IPS DF 6.9 (cell line): ENCODE data around the gene PAK1.

Source experiments
- DNase-seq: peaks from one replicate; pipeline ENCODE4 v3.0.0-alpha.2; 2013; ENCODE audit warnings: low read depth, low spot score
- H3K27ac ChIP-seq: one replicate; pipeline ENCODE4 v1.5.1; 2013; ENCODE audit warnings: low read length, control low read depth
- H3K27me3 ChIP-seq: 2 replicates; pipeline ENCODE4 v1.6.1; 2013; ENCODE audit warnings: mild to moderate bottlenecking, low read length; ENCODE audit not compliant: control insufficient read depth, insufficient read depth
- H3K36me3 ChIP-seq: 2 replicates; pipeline ENCODE4 v1.6.1; 2013; ENCODE audit warnings: low read length; ENCODE audit not compliant: control insufficient read depth, insufficient read depth
- H3K4me1 ChIP-seq: 2 replicates; pipeline ENCODE4 v1.6.1; 2013; ENCODE audit warnings: low read length; ENCODE audit not compliant: control insufficient read depth, insufficient read depth
- H3K4me3 ChIP-seq: 2 replicates; pipeline ENCODE4 v1.5.1; 2013; ENCODE audit warnings: mild to moderate bottlenecking, low read length
- H3K9me3 ChIP-seq: 2 replicates; pipeline ENCODE4 v1.6.1; 2013; ENCODE audit warnings: low read length, inconsistent platforms; ENCODE audit not compliant: control insufficient read depth, insufficient read depth
- WGBS: extraction: QIAGEN DNeasy Blood & Tissue Kit; methylation state at CpG from one replicate; pipeline ENCODE4 v1.1.7; 2013; ENCODE audit warnings: mixed read lengths, missing lambda C conversion rate; ENCODE audit not compliant: insufficient read length, insufficient coverage; 5-methylcytosine and 5-hydroxymethylcytosine counted together

The PAK1 gene

DNA sequence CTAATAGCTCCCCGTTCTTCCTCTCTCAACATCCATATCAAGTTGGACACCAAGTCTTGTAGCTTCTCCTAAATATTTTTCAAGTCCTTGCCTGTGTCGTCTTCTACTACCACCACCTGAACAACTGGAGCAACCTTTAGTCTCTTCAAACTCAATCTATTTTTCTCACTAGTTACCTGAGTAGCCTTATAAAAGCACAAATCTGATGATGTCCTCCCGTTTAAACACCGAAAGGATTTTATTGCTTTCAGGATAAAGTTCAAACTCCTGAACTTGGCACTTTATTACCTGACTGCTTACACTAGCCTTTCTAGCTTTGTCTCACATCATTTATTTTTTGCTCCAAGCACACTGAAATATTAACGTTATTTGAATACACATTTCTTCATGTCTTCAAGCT, 1.3 kb upstream of the PAK1 start:
- DNase-seq, result no peak
- Histone ChIP-seq H3K27ac (no peak overlapping the region), H3K4me1 (peaks cover 2% of the 10 kb centered on the region), H3K27me3 (no peaks in the 10 kb centered on the region), H3K4me3 (no peak overlapping the region), H3K36me3 (no peaks in the 10 kb centered on the region), H3K9me3 (no peaks in the 10 kb centered on the region)
- no CpG with 5 or more reads among the region's 5 CpGs for WGBS

DNA sequence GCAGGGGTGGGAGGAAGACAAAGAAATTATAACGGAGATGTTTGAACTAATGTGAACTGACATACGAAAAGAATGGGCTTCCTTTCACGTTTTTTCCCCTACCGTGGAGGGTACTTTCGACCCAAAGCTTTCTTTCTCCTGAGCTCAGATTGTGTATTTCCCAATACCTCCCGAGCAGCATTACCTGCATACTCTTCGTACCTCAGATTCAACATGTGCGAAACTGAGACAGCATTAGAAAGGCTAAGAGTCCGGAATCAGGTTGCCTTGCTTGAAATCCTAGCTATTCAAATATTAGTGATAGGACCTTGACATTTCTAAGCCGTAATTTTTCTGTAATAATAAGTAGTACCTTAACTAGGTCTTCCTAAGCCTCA, 778 bp upstream of the PAK1 start:
- Histone ChIP-seq H3K9me3 (no peaks in the 10 kb centered on the region), H3K27ac (no peak overlapping the region), H3K27me3 (no peaks in the 10 kb centered on the region), H3K4me1 (peaks cover under 1% of the 10 kb centered on the region), H3K36me3 (no peaks in the 10 kb centered on the region), H3K4me3 (no peak overlapping the region; the same call in 1 of the 2 replicates)
- no CpG with 5 or more reads among the region's 10 CpGs for WGBS
- no peak for DNase-seq

DNA sequence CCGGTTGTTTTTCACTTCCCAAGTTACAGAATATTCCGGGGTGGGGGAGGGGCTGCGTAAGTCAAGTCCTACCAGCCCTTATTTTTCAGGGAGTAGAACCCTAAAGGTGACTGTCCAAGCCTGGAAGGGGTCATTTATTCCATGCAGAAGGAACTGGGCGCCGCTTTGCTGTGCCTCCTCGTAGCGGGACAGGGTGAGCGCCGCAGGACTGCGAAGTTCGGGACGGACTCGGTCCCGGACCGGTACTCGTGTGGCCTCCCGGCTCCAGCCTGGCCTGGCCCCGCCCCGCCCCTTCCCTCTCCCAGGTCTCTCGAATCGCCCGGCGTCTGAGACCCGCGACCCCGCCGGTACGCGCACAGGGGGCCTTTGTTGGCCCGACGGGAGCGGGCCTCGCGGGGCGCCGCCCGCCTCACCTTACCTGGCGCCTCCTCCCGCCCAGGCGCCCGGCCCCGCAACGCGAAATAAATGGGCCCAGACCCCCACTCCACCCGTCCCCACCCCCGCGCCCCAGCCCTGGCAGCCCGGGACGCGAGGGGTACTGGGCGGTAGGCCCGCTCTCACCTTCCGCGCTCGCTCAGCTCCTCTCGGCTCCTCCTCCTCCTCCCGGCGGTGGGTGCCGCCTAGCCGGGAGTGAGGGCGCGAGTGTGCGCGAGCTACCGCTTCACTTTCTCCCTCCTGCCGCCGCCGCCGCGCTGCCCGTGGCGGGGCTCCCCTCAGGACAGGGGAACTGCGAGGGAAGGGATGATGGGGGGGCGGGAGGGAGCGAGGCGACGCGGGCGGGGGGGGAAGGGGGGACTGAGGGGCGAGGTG, 698 bp downstream of the PAK1 start:
- H3K27me3 ChIP-seq, result no peaks in the 10 kb centered on the region
- DNase-seq, result no peak
- no CpG with 5 or more reads among the region's 80 CpGs for WGBS
- H3K4me3 ChIP-seq, result peak overlapping the region; percentile 70
- no peak overlapping the region for H3K27ac ChIP-seq
- no peaks in the 10 kb centered on the region for H3K4me1 ChIP-seq
- H3K9me3 ChIP-seq, result no peaks in the 10 kb centered on the region
- H3K36me3 ChIP-seq, result no peaks in the 10 kb centered on the region

DNA sequence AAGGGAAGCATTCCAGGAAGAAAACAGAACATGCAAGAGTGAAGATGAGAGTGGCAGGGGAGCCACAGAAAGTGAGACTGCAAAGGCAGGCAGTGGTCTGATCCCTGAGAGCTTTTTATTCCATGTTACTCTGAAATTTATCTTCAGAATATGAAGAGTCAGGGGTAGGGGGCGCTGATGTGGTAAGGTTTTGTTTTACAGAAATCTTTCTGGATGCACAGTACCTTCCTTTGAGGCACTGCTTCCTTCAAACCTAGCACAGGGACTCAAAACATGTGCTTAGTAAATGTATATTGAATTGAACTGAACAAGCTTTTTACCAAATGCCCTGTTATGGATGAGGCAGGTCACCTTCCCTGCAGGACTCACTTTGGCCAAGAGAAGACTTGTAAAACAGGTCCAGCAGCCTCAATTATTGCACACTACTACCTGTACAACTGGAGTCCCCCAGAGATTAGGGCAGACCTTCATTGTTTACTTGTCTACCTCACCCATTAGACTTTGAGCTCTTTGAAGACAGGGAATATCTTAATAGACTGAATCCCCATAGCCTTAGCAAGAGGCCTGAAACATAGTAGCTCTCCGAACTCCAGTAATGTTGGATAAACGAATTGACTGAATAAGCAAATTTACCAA, 2.2 kb downstream of the PAK1 start:
- Histone ChIP-seq H3K4me3 (no peak overlapping the region), H3K27me3 (no peaks in the 10 kb centered on the region), H3K36me3 (no peaks in the 10 kb centered on the region), H3K27ac (peak overlapping the region; percentile 8), H3K4me1 (0 out of 2 replicates have a peak, but pooled peaks cover 2% of the 10 kb centered on the region), H3K9me3 (no peaks in the 10 kb centered on the region)
- WGBS, result no CpG with 5 or more reads among the region's 3 CpGs
- no peak for DNase-seq

DNA sequence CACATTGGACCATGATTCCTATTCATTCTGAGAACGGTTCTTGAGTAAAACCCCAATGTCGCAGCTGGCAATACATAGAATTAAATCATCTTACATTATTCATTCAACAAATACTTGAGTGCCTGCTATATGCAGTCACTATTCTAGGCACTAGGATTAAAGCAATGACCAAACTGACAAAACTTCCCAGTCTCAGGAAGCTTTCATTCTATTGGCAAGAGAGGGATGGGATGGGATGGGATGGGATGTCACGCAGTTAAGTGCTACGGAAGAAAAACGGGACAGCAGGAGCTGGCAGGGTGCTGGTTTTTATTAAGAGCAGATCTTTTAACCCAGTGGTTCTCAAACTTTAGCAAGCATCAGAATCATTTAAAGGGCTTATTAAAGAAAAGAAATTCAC, 2.9 kb downstream of the PAK1 start:
- Histone ChIP-seq H3K4me3 (no peak overlapping the region), H3K4me1 (0 out of 2 replicates have a peak, but pooled peaks cover 2% of the 10 kb centered on the region), H3K27ac (peak overlapping the region; percentile 8), H3K9me3 (no peaks in the 10 kb centered on the region), H3K27me3 (no peaks in the 10 kb centered on the region), H3K36me3 (no peaks in the 10 kb centered on the region)
- DNase-seq, result no peak
- no CpG with 5 or more reads among the region's 5 CpGs for WGBS

DNA sequence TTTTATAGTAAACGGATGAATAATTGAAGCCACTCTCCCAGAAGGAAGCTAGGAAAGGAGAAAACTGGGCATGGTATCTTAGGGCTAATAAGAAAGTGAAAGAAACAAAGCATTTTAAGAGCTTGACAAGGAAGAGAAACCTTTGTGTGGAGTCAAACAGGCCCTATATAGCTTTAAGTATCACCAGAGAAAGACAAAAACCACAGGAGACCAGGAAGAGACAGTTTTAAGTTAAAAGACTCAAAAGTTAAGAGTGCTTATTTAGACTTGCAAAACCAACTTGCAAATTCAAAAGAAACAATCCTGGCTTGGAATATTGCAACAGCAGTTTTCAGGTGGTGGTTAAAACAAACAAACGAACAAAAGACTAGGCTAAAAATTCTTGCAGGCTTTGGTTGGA, 3.4 kb downstream of the PAK1 start:
- H3K9me3 ChIP-seq, result no peaks in the 10 kb centered on the region
- WGBS, result no CpG with 5 or more reads among the region's 2 CpGs
- peak overlapping the region; percentile 75 for H3K27ac ChIP-seq
- no peak for DNase-seq
- no peaks in the 10 kb centered on the region for H3K36me3 ChIP-seq
- 0 out of 2 replicates have a peak, but pooled peaks cover 2% of the 10 kb centered on the region for H3K4me1 ChIP-seq
- no peak overlapping the region for H3K4me3 ChIP-seq
- no peaks in the 10 kb centered on the region for H3K27me3 ChIP-seq

DNA sequence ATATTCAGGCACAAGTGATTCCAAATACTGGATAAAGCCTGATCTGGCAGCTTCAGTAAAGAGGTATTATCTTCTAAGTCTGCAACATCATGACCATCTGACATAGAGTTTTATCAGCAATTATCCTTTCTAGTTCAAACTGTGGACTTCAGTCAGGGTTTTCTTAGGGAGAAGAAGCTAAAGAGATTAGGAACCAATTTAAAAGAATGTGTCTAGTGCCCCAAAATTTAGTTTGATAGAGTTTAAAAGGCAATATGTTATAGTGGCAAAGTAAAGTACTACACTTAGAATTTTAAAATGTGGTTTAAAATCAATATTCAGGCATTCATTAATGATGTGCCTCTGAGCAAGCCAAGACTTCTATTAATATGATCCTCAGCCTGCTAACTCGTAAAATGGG, 5.4 kb downstream of the PAK1 start:
- no peak for DNase-seq
- H3K27me3 ChIP-seq, result no peaks in the 10 kb centered on the region
- WGBS, result no CpG with 5 or more reads among the region's 1 CpG
- no peak overlapping the region for H3K27ac ChIP-seq
- H3K36me3 ChIP-seq, result no peaks in the 10 kb centered on the region
- H3K4me3 ChIP-seq, result no peak overlapping the region
- H3K4me1 ChIP-seq, result 0 out of 2 replicates have a peak, but pooled peaks cover 2% of the 10 kb centered on the region
- no peaks in the 10 kb centered on the region for H3K9me3 ChIP-seq

DNA sequence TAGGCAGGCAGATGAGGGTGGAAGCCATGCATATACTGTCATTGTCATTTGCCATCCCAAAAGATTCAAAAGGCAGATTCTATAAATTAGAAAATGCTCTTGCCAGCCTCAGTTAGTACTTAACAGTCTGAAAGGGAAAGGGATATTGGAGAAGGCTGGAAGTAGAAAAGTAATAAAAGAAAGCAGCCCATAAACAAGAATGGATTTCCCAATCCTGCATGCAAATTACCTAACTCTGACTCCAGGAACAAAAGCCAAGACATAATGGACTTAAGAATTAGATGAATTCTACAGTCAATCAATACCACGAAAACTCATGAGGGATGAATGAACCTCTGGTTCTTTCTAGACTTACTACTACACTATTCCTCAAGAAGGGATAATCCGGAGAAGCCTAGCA, 5.9 kb downstream of the PAK1 start:
- no CpG with 5 or more reads among the region's 2 CpGs for WGBS
- Histone ChIP-seq H3K4me3 (no peak overlapping the region), H3K4me1 (0 out of 2 replicates have a peak, but pooled peaks cover 2% of the 10 kb centered on the region)

DNA sequence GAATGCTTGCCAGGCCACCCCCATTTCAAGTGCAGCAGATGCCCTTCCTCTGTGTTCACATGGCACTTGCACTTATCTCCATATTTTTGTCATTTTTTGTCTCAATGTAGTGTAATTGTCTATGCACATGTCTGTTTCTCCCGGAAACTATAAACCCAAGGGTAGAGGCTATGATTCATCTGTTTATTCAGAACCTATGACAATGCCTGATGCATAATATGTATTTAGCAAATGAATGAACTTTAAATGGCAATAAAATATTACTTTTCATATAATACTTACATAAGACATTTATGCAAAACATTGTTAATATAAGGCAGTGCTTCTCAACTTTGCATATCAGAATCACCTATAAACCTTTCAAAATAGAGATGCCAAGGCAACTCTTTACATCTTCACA, 6.7 kb downstream of the PAK1 start:
- no peak overlapping the region for H3K4me3 ChIP-seq
- H3K9me3 ChIP-seq, result no peaks in the 10 kb centered on the region
- WGBS, result no CpG with 5 or more reads among the region's 1 CpG
- H3K4me1 ChIP-seq, result 0 out of 2 replicates have a peak, but pooled peaks cover 2% of the 10 kb centered on the region
- no peaks in the 10 kb centered on the region for H3K27me3 ChIP-seq
- DNase-seq, result no peak
- no peak overlapping the region for H3K27ac ChIP-seq
- H3K36me3 ChIP-seq, result no peaks in the 10 kb centered on the region

More for the DNA sequence above, 5.9 kb downstream of the PAK1 start:
- no peaks in the 10 kb centered on the region for H3K9me3 ChIP-seq
- H3K27ac ChIP-seq, result no peak overlapping the region
- DNase-seq, result no peak
- H3K36me3 ChIP-seq, result no peaks in the 10 kb centered on the region
- H3K27me3 ChIP-seq, result no peaks in the 10 kb centered on the region

DNA sequence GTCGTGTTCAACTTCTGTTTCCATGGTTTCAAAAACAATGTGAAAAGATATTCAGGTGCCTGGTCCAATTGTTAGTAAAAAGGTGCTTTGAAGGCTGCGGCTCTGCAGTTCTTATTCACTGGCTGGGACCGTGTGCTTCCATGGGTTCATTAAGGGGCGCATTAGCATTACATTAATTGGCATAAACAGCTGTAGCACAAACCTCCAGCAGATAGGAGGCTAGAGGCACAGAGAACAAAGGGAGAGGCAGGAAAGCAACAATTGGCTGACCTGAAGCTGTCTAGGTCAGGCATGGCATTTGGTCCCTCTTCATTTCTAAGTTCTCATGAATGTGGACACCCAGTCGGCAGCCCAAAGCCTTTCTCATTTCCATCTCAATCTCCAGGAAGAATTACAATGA, 16.6 kb downstream of the PAK1 start:
- Histone ChIP-seq H3K9me3 (no peaks in the 10 kb centered on the region), H3K4me3 (no peak overlapping the region), H3K27ac (no peak overlapping the region), H3K4me1 (peaks cover 3% of the 10 kb centered on the region; the same call in 1 of the 2 replicates), H3K36me3 (no peaks in the 10 kb centered on the region), H3K27me3 (no peaks in the 10 kb centered on the region)
- no CpG with 5 or more reads among the region's 5 CpGs for WGBS
- no peak for DNase-seq
